ENCODE measurements around the gene DNAL1.
"Not testable (repeated sequence)": the region's sequence is repeated elsewhere in the genome, so short reads cannot be mapped to it uniquely, and the experiment has no call there.

DNAL1 gene

DNA sequence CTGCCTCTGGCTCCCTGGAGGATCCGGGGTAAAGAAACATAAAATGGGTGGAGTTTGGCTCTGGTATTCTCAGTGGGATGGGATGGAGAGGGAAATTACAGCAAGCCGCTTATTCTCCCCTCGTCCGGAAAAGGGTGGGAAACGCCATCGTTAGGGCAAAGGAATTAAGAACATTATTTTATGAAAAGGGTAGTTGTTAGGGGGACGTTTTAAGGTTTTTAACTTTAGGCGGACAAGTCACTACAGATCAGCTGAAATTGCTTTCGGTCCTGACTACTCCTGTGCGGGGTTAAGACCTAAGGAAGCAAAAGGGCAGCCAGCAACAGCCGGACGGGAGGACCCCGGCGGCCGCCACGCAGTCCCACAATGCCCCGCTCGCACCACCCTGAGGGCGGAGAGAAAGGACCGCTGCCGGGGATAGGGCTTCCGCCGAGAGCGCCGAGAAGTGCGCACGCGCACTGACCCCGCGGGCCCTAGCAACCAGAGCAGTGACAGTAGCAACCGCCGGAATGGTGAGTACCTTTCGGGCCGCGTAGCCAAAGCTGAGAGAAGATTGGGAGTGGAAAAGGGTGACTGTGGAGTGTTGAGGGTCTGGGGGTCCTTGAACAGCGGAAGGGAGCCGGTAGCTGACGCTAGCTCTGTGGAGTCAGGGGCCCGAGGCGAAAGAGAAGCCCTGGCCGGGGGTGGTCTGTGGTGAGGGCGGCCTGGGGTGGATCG, at the start of gene DNAL1:
Gene DNAL1 (plus strand): TSS at position 456 of the 717 bp plus-strand sequence. CDS start 54 bp downstream, at position 510.
- peak; percentile 90 for DNase-seq

GRCh38 chr14:73599499-73599898, 45.3 kb upstream of the DNAL1 start:
- DNase-seq = no peak

GRCh38 chr14:73602994-73603393, 41.8 kb upstream of the DNAL1 start:
- DNase-seq = no peak

GRCh38 chr14:73606271-73606670, 38.5 kb upstream of the DNAL1 start:
- no peak for DNase-seq

DNA sequence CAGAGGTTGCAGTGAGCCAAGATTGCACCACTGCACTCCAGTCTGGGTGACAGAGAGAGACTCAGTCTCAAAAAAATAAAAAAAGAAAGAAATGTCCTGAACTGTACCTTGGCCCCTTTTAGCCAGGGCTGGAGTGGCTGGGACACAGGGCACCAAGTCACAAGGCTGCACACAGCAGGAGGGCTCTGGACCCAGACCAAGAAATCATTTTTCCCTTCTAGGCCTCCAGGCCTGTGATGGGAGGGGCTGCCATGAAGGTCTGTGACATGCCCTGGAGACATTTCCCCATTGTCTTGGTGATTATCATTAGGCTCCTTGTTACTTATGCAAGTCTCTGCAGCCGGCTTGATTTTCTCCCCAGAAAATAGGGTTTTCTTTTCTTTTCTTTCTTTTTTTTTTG, 37.5 kb upstream of the DNAL1 start:
- DNase-seq = no peak

- DNase-seq = no peak
Observed at GRCh38 chr14:73610687-73611086, 34.1 kb upstream of the DNAL1 start.

DNA sequence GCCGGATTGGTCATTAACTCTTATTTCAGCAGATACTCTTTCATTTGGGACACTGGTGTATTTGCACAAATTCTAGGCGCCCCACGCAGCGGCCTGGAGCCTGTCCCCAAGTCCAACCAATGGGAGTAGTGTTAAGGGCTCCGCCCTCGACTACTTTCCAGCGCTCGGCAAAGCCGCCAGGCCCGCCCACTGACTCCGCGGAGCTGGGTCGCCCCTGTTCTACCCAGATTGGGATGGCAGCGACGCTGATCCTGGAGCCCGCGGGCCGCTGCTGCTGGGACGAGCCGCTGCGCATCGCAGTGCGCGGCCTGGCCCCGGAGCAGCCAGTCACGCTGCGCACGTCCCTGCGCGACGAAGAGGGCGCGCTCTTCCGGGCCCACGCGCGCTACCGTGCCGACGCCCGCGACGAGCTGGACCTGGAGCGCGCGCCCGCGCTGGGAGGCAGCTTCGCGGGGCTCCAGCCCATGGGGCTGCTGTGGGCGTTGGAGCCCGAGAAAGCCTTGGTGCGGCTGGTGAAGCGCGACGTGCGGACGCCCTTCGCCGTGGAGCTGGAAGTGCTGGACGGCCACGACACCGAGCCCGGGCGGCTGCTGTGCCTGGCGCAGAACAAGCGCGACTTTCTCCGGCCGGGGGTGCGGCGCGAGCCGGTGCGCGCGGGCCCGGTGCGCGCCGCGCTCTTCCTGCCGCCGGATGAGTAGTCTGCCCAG, 32.3 kb upstream of the DNAL1 start, which contains the start of gene ACOT6:
Gene ACOT6 (plus strand): TSS at position 179 of the 707 bp plus-strand sequence. CDS start 55 bp downstream, at position 234.
- DNase-seq = peak; percentile 65

DNA sequence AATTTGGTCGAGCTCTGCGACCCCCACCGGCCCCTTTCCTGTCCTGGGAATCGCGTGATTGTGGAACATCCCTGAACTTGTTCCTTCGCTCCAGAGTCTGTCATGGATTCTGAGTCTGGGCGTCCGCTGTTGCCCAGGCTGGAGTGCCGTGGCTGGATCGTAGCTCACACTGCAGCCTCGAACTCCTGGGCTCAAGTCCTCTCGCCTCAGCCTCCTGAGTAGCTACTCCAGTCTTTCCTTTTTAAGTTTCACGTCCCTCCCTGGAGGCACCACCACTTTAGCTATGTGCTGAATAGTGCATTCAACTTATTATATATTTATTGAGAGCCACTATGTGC, 31.8 kb upstream of the DNAL1 start:
- DNase-seq = no peak

GRCh38 chr14:73613419-73613963, 31.3 kb upstream of the DNAL1 start:
- no peak for DNase-seq

- no peak for DNase-seq
Observed at GRCh38 chr14:73616831-73617230, 28.0 kb upstream of the DNAL1 start.

- no peak for DNase-seq
Observed at GRCh38 chr14:73619524-73619923, 25.3 kb upstream of the DNAL1 start.

GRCh38 chr14:73620268-73620667, 24.5 kb upstream of the DNAL1 start:
- no peak for DNase-seq

DNA sequence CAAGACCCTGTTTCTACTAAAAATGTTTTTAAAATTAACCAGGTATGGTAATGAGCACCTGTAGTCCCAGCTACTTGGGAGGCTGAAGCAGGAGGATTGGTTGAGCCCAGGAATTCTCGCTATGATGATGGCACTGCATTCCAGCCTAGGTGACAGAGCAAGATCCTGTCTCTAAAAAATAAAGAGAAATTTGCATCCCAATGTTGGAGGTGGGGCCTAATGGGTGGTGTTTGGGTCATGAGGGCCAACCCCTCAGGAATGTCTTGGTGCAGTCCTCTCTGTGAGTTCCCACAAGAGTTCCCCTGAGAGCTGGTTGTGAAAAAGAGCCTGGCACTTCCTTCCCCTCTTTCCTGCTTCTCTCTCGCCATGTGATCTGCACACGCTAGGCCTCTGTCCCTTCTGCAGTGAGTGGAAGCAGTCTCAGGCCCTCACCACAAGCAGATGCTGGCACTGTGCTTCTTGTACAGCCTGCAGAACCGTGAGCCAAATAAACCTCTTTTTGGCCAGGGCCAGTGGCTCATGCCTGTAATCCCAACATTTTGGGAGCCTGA, 21.2 kb upstream of the DNAL1 start:
- no peak for DNase-seq

- DNase-seq = no peak
Observed at GRCh38 chr14:73625706-73626105, 19.1 kb upstream of the DNAL1 start.

DNA sequence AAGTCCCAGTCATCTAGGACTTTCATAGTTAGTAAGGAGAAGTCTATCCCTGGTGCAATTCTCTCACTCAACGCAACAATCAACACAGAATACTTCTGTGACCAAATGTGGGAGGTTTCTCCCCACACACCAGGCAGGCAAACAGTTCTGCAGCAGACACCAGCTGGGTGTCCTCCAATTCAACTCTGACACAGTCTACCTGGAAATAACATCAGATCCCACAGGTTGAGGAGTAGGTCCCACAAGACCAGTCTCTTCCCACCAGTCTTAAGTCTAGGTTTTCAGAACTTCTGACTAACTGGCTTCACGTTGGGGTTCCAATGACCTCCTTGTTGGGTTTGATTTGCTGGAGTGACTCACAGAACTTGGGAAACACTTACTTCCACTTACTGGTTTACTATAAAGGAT, 17.6 kb upstream of the DNAL1 start:
- DNase-seq = no peak

- no peak for DNase-seq
Observed at GRCh38 chr14:73630009-73630780, 14.6 kb upstream of the DNAL1 start.

DNA sequence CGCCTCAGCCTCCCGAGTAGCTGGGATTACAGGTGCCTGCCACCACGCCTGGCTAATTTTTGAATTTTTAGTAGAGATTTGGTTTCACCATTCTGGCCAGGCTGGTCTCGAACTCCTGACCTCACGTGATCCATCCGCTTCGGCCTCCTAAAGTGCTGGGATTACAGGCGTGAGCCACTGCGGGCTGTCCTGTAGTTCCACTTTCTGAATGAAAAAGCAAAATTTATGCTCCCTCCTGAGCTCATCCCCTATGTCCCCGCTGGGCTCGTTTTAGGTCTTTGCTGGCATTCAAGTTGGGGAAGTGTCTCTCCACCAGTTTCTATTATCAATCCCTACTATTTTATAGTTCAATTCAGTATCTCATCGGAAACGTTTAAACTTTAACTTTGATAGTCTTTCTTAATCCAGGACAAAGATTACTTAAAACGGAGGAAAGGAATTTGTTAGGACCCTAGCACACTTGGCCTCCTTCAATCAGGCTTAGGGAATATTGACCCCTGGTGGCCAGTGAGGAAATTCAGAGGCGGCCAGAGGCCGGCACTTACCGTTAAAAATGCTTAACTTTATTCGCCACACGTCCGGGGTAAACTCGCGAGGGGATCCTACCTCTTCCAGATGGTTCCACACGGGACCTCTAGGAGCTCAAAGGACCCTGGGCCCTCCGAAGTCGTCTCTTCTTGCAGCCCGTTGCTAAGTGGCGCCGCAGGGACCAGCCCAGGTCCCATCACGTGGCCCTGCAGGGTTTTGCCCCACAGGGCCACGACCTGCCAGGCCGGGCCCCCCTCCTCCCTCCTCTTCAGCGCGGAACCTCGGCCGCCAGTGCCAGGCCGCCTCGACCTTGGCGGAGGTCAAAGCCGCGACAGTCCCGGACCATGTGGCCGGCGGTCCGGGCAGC, 11.4 kb upstream of the DNAL1 start:
- peak; percentile 57 for DNase-seq

DNA sequence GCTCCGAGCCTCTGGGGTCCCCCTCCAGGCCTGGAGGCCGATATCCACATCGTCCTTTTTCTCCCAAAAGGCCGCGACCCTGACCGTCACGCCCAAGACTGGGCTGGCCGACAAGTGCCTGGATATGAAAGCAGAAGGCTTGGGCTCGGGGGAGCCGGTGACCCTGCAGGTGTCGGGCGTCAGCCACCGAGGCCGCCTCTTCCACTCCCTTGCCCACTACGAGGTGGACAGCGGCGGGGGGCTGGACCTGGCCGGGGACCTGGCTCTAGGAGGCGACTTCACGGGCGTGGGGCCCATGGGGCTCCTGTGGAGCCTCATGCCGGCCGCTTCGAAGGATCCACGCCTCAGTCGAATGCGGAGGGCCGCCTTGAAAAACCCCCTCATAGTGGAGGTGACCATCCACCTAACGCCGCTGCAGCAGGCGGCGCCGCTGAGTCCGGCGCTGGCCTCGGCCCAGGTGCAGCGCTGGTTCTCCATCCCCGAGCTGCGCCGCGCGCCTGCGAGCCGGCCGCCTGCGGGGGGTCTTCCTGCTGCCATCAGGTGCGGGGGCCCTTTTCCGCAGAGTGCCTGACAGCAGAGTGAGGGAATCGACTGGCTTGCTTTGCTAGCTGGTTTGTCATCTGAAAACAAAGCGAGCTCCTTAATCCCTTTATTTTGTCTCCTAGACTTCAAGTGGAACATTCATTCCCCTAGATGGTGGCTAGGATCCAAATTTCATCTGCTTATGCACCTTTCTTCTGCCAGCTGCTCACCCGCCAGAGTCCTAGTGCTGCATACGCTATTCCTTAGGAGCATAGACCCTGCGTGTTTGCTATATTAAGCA, 10.6 kb upstream of the DNAL1 start:
- no peak for DNase-seq

GRCh38 chr14:73636355-73636754, 8.4 kb upstream of the DNAL1 start:
- DNase-seq = not testable (repeated sequence)

- no peak for DNase-seq
Observed at GRCh38 chr14:73637830-73638229, 7.0 kb upstream of the DNAL1 start.

DNA sequence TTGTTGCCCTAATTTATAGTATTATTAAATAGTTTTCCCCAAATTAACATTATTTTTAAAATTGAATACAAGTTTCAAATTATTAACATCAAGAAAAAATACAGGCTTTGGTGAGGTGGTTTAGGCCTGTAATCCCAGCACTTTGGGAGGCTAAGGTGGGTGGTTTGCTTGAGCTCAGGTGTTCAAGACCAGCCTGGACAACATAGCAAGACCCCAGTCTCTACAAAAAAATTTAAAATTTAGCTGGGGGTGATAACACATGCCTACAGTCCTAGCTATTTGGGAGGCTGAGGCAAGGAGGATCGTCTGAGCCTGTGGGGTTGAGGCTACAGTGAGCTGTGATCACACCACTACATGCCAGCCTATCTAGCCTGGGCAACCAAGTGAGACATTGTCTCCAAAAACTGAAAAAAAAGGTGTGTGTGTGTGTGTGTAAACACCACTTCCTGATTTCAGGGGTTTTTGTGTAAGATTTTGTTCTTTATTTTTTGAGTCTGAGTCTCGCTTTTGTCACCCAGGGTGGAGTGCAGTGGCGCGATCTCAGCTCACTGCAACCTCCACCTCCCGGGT, 3.9 kb upstream of the DNAL1 start:
- DNase-seq = no peak

Measured in activated CD8-positive, alpha-beta memory T cell treated with anti-CD3 and anti-CD28 coated beads, Interleukin-2, amount 50 U/mL, for 4 hours (primary cell).